T-helper 2 cell treated with Interferon-gamma antibody and Interleukin-4, amounts not matched to agents 100 ng/mL and 5 ng/mL, for 36 hours (primary cell): ENCODE data around the gene SHROOM4. TPM values are rescaled to one million over a fixed set of nuclear protein-coding genes. Genes with fewer than 3 reads are reported as not detected.

Experiments
- intact Hi-C: fragments of 100-400 bp; cut with micrococcal nuclease; formaldehyde crosslinking; loops from one replicate; pipeline ENCODE4 v1.15.1; 2023
- total RNA-seq: library from RNA; stranded (reverse); gene quantifications from 2 replicates; pipeline ENCODE4 v1.2.3, GENCODE V29; 2022

Gene SHROOM4
- total RNA-seq, 1 donor from 2014 or later, result not detected

DNA sequence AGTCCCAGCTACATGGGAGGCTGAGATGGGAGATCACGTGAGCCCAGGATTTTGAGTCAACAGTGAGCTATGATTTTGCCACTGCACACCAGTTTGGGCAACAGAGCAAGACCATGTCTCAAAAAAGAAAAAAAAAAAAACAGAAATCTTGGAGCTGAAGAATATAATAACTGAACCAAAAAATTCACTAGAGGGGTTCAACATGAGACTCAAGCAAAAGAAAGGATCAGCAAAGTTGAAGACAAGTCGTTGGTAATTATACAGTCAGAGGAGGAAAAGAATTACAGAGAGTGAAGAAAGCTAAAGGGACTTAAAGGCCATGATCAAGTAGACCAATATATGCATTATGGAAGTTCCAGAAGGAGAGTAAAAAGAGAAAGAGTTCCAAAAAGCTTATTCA, 26.9 kb downstream of the SHROOM4 start:
- intact Hi-C loops, result no loop called here

DNA sequence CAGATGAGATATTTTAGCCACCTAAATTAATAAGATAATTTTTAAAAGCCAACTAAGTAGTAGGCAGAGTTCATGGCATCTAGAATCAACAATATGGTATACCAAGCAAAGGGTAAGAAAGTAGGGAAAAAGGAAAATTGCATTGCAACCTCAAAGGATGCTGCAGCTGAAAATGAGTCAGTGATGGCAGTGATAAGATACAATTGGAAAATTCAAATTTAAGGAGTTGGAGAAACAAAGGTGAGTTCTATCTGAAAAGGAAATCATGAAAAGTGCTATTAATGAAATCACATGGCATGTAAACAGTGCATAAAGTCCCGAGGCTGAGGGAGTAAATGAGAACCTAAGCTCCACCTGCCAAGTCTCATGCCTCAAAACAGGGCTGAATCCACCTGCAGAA, 33.9 kb downstream of the SHROOM4 start:
- intact Hi-C loops, result no loop called here

DNA sequence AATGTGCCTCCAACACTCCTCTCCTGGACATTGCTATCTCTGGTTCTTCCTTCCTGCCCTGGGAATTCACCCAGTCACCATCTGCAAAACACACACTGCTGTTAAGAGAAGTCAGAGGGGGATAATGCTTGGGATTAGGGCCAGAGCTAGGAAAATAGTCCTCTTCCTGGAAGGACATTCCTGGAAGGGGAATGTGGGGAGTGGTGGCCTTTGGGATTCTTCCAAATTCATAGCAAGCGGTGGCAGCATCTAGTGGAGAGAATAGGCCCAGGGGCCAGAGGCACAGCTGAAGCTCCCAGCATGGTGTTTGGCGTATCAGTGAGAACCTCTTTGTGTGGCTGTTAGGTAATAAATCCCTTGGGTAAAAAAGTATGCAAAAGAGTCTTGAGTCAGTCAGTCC, 34.3 kb downstream of the SHROOM4 start:
- intact Hi-C loops, result no loop called here

DNA sequence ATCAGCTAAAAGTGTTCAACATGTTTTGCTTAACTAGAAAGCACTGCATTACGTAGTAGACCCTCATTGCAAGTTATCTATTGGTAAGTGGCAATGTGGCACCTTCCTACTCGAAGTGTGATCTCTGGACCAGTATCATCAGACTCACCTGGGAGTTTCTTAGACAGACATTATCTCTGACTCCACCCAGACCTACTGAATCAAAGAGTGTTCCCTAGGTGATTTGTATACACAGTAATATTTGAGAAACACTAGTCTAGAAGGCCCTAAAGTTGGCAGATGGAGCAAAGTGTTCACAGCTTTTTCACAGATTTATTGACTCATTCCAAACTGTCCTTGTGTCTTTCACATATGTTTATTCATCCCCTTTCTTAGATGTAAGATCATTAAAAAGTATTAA, 35.7 kb downstream of the SHROOM4 start:
- intact Hi-C loops, result no loop called here

DNA sequence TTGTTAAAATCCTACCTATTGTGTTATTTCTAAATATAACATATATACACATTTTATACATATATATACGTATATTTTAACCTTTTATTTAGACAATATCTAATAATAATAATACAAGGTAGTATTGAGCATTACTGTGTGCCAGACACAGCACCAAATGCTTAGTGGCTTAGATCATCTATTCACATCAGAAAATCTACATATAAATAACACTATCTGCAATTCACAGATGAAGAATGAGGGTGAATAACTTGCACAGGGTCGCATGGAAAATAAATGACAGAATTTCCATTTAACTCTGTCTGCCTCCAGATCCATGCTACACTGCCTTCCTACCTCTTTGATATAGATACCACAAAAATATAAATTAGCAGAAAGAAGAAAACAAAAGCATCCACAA, 37.7 kb downstream of the SHROOM4 start:
- intact Hi-C loops, result no loop called here

DNA sequence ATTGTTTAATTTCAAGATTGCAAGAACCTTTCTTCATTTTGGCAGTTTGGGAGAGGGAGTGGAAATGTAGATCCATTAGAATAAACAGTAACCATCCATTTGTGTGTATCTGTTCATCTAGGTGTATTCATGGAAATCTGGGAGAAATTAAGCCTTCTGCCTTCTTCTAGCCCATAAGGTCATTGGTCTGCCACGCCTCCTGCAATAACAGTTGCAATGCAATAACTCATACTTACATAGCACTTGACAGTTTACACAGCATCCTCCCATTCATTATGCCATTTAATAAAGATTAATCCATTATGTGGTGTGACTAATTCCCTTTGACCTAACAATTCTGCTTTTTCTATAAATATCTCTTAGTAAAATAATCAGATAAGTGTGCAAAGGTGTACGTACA, 42.6 kb downstream of the SHROOM4 start:
- intact Hi-C loops, result no loop called here

DNA sequence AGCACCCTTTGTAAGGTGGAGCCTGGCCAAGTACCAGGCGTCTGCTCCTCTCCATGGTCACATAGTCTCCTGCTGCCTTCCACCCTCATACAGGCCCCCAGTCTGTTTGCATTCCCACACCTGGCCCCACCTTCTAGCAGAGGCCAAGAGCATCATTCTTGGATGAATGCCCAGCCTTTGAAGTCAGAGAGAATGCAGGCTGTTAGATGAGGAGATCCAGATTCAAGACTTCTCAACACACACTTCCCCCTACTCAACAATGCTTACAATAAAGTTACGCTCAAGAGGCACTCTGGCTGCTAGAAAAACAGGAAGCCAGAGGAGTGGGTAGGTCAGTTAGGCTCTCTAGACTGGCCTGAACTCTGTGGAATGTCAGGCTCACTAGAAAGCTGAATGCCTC, 43.3 kb downstream of the SHROOM4 start:
- intact Hi-C loops, result no loop called here

DNA sequence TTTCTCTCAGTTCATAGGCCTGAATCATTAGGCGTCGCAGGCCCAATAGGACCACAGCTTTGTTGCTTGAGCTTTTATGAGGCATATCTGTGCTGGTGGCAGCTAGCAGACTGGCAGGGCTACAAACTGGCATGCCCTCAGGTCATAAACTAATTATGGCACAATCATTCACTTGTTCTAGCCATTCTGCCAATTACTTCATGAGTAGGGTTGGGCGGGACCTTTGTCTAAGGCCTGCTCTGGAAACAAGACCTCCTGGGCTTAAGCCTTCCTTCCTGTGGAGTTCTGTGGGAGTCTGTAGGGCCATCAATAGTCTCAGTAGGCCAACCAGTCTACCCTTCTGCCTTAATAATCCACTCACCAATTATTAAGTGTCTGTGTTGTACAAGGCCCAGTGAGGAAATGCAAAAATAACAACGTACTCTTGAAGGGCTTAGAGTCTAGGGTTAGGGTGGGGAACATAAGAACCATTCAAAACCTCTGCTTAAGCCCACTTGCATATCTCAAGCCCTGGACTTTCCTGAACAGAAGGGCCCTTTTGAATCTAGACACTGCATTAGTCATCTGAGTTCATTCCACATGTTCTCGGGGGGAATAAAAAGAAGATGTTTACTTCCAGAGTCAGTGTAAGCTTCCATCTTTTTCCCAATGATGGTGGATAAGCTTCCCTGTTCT, 44.5 kb downstream of the SHROOM4 start:
- intact Hi-C loops, result no loop called here

DNA sequence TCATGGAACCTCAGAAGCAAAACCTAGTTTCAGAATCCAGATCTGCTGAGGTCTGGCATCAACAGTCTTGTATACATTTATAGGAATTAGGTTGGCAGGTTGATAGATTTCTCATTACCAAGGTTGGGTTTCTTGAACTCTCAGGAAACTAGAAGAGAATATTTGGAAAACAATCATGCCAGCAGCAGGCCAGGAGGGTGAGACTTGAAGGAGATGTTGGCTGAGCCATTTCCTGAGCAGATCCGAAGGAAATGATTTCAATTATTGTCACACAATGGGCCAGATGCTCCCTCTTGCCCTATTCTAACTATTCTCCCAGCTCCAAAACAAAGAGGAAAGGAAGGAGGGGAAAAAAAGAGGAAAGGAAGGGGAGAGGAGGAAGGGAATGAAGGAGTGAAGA, 45.2 kb downstream of the SHROOM4 start:
- intact Hi-C loops, result no loop called here

DNA sequence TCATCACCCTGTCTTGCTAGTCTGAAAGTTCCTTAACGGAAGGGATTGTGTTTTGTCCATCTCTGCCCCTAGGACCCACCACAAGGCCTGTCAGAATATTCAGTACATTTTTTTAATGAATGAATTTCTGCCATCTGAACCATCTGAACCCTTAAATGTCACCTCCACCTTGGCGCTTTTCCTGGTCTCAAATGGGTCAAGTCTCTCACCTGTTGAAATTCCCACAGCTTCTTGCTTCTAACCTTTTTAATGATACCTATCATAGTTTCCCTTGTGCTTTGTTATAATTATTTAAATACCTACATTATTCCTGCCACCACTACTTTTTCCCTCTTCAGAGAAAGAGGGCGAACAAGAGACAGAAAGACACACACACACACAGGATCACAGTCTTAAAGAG, 48.0 kb downstream of the SHROOM4 start:
- intact Hi-C loops, result no loop called here

DNA sequence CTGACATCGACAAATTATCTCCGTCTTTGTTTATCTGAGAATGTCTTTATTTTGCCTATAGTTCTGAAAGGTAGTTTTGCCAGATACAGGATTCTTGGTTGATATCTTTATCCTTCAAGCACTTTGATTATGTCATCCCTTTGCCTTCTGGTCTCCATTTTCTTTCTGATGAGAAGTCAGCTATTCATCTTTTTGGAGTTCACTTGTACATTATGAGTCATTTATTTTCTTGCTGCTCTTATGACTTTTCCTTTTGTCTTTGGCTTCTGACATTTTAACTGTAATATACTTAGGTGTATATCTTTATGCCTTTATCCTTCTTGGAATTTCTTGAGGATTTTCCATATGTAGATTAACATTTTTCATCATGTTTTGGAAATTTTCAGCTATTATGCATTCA, 51.4 kb downstream of the SHROOM4 start:
- intact Hi-C loops, result no loop called here

DNA sequence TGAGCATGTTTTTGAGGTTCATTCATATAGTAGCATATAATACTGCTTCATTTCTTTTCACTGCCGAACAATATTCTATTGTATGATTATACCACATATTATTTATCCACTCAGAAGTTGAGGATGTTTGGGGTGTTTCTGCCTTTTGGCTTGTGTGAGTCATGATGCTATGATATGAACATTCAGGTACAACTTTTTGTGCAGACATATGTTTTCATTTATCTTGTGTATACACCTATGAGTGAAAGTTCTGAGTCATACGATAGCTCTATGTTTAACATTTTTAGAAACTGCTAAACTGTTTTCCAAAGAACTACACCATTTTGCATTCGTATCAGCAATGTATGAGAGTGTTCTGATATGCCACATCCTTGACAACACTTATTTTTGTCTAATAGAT, 57.7 kb downstream of the SHROOM4 start:
- intact Hi-C loops, result no loop called here

DNA sequence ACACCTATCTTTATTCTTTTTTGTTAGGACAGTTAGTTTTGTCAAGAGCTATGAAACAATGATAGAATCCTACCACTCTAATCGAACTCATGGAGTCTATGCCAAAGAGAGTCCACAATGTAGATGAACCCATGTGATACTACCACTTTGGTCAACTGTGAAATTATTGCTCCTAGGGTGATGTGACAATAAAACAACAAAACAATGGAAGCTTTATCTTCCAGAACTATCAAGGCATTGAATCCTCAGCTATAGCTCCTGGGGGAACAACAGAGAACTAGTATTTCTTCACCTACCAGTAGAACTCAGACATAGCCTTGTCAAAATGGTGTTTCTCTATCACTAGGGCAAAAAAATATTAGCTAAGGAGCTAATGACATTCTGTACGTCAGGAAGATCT, 62.9 kb downstream of the SHROOM4 start:
- intact Hi-C loops, result no loop called here

DNA sequence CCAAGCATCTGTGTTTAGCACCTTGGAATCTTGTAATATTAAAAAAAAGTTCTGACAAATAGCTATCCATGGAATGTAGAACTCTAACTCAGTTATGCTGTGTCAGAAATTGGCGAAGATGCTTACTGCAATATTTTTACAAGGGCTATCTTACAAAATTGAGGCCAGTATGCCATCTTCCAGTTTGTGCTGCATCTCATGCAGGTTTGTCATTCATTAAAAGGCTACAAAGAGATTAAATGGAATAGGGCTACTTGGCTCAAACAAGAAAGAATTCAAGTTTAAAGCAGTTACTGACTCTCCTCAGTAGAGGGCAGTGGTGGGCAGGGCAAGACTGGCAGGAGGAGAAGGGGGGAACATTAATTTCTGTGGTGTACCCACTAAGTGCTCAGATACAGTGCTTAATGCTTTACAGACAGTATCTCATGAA, 66.5 kb downstream of the SHROOM4 start:
- intact Hi-C loops, result no loop called here

DNA sequence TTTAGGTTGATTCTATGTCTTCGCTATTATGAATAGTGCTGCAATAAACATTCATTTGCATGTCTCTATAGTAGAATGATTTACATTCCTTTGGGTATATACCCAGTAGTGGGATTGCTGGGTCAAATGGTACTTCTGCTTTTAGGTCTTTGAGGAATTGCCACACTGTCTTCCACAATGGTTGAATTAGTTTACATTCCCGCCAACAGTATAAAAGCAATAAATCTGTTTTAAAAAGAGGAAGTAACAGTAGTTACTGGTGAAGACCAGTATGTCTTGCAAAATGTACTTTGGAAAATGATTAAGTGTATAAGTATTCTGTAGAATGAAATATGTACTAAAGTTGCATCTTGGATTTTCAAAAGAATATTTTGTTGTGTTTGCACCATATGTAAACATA, 77.3 kb downstream of the SHROOM4 start:
- intact Hi-C loops, result no loop called here

DNA sequence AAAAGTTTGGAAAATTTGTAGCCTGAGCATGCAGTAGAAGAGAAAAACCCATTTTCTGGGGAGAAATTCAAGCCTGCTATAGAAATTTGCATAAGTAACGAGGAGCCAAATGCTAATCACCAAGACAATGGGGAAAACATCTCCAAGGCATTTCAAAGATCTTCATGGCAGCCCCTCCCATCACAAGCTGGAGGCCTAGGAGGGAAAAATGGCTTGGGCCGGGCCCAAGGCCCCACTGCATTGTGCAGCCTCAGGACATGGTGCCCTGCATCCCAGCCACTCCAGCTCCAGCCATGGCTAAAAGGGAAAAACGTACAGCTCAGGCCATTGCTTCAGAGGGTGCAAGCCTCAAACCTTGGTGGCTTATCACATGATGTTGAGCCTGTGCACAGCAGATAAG, 87.7 kb downstream of the SHROOM4 start:
- intact Hi-C loops, result no loop called here

DNA sequence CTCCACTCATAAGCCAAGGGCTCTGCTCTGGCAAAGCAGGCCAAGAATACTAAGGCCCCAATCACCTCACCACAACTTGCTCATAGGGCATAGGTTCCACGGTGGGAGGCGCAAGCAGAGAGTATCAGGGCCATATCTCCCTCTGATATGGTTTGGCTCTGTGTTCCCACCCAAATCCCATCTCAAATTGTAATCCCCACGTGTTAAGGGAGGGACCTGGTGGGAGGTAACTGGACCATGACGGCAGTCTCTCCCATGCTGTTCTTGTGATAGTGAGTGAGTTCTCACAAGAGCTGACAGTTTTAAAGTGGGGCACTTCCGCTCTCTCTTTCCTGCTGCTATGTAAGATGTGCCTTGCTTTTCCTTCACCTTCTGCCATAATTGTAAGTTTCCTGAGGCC, 88.7 kb downstream of the SHROOM4 start:
- intact Hi-C loops, result no loop called here

DNA sequence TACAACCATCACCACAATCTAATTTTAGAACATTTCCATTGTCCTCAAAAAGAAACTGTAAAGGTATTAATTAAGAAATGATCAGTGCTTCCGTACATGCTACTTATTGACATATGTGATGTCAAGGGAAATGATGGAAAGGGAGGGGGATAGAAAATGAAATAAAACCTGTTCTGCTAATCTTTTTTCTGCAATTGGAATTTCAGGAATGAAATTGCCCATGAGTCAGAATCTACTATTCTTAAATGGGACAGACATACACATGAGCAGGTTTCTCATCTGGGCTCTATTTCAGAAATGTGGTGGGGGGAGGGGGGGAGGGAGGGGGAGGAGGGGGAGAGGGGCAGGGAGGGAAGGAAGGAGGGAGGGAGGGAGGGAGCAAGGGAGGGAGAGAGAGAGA, 91.0 kb downstream of the SHROOM4 start:
- intact Hi-C loops, result no loop called here

DNA sequence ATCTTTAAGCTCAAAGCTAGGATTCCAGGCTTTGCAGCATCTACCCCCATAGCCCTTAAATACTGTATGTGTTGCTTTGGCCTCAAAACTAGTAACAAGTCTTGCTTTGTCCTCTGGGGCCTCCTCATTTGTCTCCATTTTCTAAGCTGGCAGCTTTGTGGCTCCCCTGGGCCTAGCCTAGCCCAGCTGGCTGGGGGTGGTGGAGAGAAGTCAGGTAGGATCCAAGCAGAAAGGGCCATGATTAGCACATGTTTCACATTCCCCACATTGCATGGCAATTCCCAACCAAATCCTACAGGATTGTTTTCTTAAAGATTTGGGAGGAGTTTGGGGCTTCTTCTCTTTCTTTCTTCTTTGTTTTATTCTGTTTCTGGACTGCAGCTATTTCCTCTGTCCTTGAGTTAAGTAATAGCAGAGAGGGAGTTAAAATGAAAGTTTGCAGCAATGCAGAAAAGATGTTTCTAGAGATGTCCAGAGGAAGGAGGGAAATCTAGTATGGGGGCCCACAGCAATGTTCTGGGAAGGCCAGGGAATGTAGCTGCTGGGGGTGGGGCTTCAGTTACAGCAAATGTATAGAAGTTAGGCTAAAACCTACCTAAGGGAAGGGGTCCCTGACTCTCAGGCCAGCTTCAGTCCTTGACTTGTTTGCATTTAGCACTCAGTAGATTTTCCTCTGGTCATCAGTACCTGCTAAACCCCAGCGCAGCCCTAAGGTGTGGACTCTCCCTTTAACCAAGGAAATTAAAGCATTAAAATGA, 92.1 kb downstream of the SHROOM4 start:
- intact Hi-C loops, result no loop called here

DNA sequence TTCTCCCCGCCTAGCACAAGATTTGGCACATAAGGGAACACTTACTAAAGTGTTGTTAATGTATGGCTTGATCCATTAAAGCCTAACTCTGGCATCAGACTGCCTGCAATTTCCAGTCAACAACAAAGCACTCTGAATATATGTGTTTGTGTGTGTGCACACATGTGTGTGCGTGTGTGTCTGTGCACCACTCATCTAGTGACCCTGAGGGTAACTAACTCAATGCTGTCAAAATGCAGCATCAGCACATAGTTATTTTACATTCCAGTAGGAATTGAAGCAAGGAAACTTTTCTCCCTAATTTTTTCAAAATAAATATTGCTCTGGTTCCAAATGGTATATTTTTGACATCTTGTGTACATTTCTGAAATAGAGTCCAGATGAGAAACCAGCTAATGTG, 94.4 kb downstream of the SHROOM4 start:
- intact Hi-C loops, result no loop called here

DNA sequence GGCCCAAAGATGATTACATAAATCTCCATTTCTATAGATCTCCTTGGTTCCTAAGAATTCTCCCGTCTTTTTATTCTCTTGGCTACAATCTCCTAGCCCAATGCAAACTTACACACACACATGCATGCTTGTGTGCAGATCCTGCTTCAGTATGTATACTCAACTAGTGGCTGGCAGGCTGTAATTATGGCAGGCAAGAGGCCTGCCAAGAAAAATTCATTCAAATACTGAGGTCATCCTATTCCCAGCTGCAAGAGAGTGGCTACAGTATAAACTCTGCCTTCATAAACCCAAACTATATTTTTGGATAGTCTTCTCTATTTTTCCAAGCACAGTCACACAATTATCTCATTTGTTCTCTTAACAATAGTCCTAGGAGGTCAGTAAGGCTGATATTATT, 95.2 kb downstream of the SHROOM4 start:
- intact Hi-C loops, result no loop called here

DNA sequence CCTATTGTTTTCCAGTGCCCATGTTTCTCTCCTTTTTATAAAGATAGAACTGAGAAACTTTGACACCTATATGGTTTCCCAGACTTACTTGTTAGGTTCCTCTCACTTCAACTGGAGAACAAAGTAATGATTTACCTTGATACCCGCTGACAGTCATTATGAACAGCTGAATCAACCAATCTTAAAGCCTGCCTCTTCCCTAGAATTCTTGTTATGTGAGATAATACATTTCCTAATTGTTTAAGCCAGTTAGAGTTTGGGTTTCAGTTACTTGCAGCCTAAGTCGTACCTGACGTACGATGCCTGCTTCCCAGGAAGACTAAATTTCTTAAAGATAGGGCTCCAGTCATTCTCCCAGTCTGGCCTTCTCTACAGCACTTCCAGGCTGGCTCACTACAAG, 97.3 kb downstream of the SHROOM4 start:
- intact Hi-C loops, result no loop called here

DNA sequence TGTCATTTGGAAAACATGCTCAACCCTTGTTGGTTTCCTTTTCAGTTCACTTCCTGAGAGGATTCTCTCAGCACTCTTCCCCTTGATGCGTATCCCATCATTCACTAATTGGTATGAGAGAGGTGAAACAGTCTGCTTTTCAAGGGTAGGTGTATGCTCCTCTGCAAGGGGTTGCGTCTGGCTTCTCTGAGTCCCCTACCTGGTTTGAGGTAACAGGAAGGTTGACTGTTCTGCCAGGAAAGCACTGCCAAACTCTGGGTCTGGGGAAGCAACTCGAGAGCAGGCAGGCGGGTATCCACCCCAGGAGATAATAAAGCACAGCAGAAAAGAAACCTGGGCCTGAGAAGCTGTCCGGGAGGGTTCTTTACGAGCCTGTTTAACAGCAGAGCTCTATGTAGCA, 101.2 kb downstream of the SHROOM4 start:
- intact Hi-C loops, result no loop called here
